ENCODE data around the gene TEX55. TPM values are rescaled to one million over a fixed set of nuclear protein-coding genes. Genes with fewer than 3 reads are reported as not detected.

TEX55 gene
- total RNA-seq, 3 donors from 2014 or later, result not detected

DNA sequence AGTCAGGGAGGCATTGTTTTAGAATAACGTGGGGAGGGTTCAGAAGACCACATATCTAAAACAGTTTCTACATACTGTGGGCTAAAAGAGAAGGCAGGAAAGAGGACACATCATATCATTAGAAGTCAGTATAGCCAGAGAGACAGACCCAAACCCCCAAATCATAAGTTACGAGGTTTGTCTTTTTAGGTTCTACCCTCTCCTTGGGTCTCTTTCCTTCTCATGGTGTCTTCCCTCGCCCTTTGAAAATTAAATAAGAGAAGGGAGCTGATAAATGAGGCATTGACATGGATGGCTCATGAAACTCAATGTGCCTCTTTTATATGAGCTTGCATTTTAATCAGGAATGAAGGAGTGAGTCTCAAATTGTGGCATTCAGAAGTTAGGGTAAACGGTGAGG, 30.8 kb downstream of the TEX55 start:
- TF ChIP-seq POLR2AphosphoS5 (IDR thresholded peaks at IDR 0.05), result no peak
- TF ChIP-seq, protein P1, sequence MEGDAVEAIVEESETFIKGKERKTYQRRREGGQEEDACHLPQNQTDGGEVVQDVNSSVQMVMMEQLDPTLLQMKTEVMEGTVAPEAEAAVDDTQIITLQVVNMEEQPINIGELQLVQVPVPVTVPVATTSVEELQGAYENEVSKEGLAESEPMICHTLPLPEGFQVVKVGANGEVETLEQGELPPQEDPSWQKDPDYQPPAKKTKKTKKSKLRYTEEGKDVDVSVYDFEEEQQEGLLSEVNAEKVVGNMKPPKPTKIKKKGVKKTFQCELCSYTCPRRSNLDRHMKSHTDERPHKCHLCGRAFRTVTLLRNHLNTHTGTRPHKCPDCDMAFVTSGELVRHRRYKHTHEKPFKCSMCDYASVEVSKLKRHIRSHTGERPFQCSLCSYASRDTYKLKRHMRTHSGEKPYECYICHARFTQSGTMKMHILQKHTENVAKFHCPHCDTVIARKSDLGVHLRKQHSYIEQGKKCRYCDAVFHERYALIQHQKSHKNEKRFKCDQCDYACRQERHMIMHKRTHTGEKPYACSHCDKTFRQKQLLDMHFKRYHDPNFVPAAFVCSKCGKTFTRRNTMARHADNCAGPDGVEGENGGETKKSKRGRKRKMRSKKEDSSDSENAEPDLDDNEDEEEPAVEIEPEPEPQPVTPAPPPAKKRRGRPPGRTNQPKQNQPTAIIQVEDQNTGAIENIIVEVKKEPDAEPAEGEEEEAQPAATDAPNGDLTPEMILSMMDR (IDR thresholded peaks at IDR 0.05), result no peak
- TF ChIP-seq POLR2A (IDR thresholded peaks at IDR 0.05), result no peak
- DNase-seq (ENCODE audit: low spot score in 2 of 2), result no peak
- H3K36me3 ChIP-seq, result no peaks in the 10 kb centered on the region
- no peaks in the 10 kb centered on the region for H3K9me3 ChIP-seq
- H3K4me1 ChIP-seq, result no peaks in the 10 kb centered on the region
- H3K27me3 ChIP-seq, result no peaks in the 10 kb centered on the region
- intact Hi-C loops (cut with DNase I; ENCODE audit: low total_unique reads), result no loop called here
- no peak overlapping the region for H3K4me3 ChIP-seq
- H3K27ac ChIP-seq, result no peak overlapping the region

- DNase-seq (ENCODE audit: low spot score in 2 of 2), result no peak
- Histone ChIP-seq H3K36me3 (no peaks in the 10 kb centered on the region), H3K27me3 (no peaks in the 10 kb centered on the region), H3K27ac (no peak overlapping the region), H3K4me3 (no peak overlapping the region), H3K4me1 (no peaks in the 10 kb centered on the region), H3K9me3 (no peaks in the 10 kb centered on the region)
- TF ChIP-seq POLR2A (IDR thresholded peaks at IDR 0.05) (no peak), POLR2AphosphoS5 (IDR thresholded peaks at IDR 0.05) (no peak)
- TF ChIP-seq, protein P1 (IDR thresholded peaks at IDR 0.05), result no peak
- intact Hi-C loops (cut with DNase I; ENCODE audit: low total_unique reads), result no loop called here
Measured at GRCh38 chr3:119177321-119177720, 31.4 kb downstream of the TEX55 start.

- no peak for TF ChIP-seq POLR2AphosphoS5 (IDR thresholded peaks at IDR 0.05)
- TF ChIP-seq POLR2A (IDR thresholded peaks at IDR 0.05), result no peak
- TF ChIP-seq, protein P1 (IDR thresholded peaks at IDR 0.05), result no peak
- H3K4me3 ChIP-seq, result no peak overlapping the region
- H3K9me3 ChIP-seq, result no peaks in the 10 kb centered on the region
- H3K4me1 ChIP-seq, result no peaks in the 10 kb centered on the region
- no peaks in the 10 kb centered on the region for H3K27me3 ChIP-seq
- no peak overlapping the region for H3K27ac ChIP-seq
- no peaks in the 10 kb centered on the region for H3K36me3 ChIP-seq
- intact Hi-C loops (cut with DNase I; ENCODE audit: low total_unique reads), result no loop called here
- DNase-seq (ENCODE audit: low spot score in 2 of 2), result no peak
Measured at GRCh38 chr3:119181765-119182164, 35.8 kb downstream of the TEX55 start.

DNA sequence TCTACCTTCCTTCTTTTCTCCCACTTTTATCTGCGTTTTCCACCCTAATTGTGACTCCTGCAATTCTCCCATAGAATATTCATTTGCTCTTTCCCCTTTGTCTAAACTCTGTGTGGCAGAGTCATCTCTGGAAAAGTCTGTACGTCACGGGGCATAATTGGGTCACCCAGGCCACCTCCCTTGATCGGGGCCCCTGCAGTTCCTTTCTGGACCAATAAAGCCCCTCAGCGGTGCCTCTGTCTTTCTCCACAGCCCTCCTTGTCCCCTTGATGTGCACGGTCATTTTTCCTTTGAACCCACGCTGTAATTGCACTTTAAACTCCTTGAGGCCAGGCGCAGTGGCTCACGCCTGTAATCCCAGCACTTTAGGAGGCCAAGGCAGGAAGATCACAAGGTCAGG, 38.1 kb downstream of the TEX55 start:
- H3K27ac ChIP-seq, result no peak overlapping the region

DNA sequence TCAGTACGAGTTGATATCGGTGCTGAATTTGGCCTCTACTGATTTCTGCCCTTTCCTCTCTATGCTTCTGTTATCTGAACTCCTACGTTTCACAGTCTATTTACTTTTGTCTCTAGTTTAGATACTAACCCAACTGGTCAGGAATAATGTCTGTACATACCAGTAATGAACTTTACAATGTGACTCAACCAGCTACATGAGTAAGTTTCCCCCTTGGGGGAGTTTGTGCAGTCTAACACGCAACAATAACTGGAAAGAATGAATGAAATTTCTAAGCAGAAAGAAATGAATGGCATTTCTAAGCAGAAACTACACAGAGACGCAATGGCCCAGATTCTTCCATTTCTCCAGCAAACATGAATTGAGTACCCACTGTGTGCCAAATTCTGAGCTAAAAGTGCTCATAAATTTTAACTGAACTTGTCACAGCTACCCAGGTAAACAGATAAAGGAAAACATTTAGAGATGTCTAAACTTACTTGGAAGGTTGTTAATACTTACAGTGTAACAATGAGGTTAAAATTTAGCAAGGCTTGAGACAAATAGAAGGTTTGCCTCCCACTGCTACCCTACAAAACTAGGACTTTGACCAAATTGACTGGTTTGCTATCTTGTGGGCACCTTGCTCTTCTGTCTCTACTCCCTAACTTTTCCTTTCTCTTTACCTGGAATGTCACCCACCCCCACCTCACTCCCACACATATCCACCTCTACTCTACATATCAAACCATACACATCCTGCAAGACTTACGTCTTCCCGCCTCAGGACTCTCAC, 39.0 kb downstream of the TEX55 start:
- no peak overlapping the region for H3K27ac ChIP-seq
- no peaks in the 10 kb centered on the region for H3K9me3 ChIP-seq

More for the DNA sequence above, 38.1 kb downstream of the TEX55 start:
- no peaks in the 10 kb centered on the region for H3K36me3 ChIP-seq
- TF ChIP-seq POLR2A (IDR thresholded peaks at IDR 0.05) (no peak), POLR2AphosphoS5 (IDR thresholded peaks at IDR 0.05) (no peak)
- TF ChIP-seq, protein P1 (IDR thresholded peaks at IDR 0.05), result no peak
- intact Hi-C loops (cut with DNase I; ENCODE audit: low total_unique reads), result no loop called here
- DNase-seq (ENCODE audit: low spot score in 2 of 2), result no peak
- no peaks in the 10 kb centered on the region for H3K4me1 ChIP-seq
- H3K27me3 ChIP-seq, result no peaks in the 10 kb centered on the region
- no peaks in the 10 kb centered on the region for H3K9me3 ChIP-seq
- H3K4me3 ChIP-seq, result no peak overlapping the region

More for the DNA sequence above, 39.0 kb downstream of the TEX55 start:
- no peak for DNase-seq (ENCODE audit: low spot score in 2 of 2)
- intact Hi-C loops (cut with DNase I; ENCODE audit: low total_unique reads), result no loop called here
- H3K36me3 ChIP-seq, result no peaks in the 10 kb centered on the region
- H3K4me3 ChIP-seq, result no peak overlapping the region
- TF ChIP-seq POLR2AphosphoS5 (IDR thresholded peaks at IDR 0.05), result no peak
- TF ChIP-seq, protein P1 (IDR thresholded peaks at IDR 0.05), result no peak
- TF ChIP-seq POLR2A (IDR thresholded peaks at IDR 0.05), result no peak
- H3K4me1 ChIP-seq, result no peaks in the 10 kb centered on the region
- no peaks in the 10 kb centered on the region for H3K27me3 ChIP-seq
